LNCaP clone FGC (cell line): ENCODE data around the gene MATN1.
"Not testable (repeated sequence)": the region's sequence is repeated elsewhere in the genome, so short reads cannot be mapped to it uniquely, and the experiment has no call there.

Experiments
- DNase-seq: peaks from one replicate; pipeline ENCODE4 v3.0.0-alpha.2; 2011; ENCODE audit warnings: low read depth
- H3K4me3 ChIP-seq: 2 replicates; pipeline ENCODE4 v1.5.1; 2011; ENCODE audit warnings: mild to moderate bottlenecking, low read depth, low read length, control low read depth
- TF ChIP-seq, protein P1 (sequence below): IDR thresholded peaks from 2 replicates; pipeline ENCODE4 v1.5.1; 2012; ENCODE audit warnings: mild to moderate bottlenecking; ENCODE audit not compliant: control insufficient read depth, insufficient read depth; ENCODE audit errors: extremely low read depth

The MATN1 gene, protein sequence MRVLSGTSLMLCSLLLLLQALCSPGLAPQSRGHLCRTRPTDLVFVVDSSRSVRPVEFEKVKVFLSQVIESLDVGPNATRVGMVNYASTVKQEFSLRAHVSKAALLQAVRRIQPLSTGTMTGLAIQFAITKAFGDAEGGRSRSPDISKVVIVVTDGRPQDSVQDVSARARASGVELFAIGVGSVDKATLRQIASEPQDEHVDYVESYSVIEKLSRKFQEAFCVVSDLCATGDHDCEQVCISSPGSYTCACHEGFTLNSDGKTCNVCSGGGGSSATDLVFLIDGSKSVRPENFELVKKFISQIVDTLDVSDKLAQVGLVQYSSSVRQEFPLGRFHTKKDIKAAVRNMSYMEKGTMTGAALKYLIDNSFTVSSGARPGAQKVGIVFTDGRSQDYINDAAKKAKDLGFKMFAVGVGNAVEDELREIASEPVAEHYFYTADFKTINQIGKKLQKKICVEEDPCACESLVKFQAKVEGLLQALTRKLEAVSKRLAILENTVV

DNA sequence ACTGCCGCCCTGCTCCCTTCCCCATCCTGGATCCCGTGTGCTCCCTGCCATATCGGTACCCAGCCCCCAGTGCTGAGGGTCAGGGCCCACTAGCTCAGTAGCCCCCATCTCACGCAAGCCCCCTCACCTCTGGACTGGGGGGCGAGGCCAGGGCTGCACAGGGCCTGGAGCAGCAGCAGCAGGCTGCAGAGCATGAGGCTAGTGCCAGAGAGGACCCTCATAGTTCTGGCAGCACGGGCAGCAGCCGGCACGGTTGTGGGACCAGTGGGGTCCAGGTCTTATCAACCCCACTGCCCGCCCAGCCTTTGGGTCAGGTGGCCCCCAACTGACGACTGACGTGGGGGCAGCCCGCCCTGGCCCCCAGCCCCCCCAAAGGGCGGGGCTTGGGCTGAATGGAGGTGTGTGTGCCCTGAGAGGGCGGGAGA is at the start of gene MATN1:
MATN1 (minus strand) TSS at position 255 of the 425 bp plus-strand sequence; CDS start at position 221, 34 bp downstream.
- TF ChIP-seq, protein P1, sequence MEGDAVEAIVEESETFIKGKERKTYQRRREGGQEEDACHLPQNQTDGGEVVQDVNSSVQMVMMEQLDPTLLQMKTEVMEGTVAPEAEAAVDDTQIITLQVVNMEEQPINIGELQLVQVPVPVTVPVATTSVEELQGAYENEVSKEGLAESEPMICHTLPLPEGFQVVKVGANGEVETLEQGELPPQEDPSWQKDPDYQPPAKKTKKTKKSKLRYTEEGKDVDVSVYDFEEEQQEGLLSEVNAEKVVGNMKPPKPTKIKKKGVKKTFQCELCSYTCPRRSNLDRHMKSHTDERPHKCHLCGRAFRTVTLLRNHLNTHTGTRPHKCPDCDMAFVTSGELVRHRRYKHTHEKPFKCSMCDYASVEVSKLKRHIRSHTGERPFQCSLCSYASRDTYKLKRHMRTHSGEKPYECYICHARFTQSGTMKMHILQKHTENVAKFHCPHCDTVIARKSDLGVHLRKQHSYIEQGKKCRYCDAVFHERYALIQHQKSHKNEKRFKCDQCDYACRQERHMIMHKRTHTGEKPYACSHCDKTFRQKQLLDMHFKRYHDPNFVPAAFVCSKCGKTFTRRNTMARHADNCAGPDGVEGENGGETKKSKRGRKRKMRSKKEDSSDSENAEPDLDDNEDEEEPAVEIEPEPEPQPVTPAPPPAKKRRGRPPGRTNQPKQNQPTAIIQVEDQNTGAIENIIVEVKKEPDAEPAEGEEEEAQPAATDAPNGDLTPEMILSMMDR: no peak
- no peak for DNase-seq
- no peak within 1 kb of the TSS for H3K4me3 ChIP-seq

DNA sequence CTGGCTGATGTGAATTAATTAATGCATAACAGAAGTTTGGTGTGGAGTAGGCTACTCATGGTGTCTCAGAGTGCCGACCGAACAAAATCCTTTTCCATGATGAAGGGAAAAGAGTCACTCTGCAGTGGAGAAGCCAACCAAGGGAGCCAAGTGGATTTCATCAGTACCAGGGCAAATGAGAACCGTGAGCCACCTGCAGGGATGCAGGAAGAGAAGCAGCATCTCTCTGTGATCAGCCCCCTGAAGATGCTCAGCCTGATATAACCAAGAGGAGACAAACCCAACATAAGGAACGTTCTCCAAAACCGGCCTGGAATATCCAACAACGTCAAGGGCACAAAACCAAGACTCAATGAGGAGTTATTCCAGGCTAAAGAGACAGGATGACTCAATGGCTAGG is 47.6 kb upstream of the MATN1 start:
- TF ChIP-seq, protein P1: no peak
- no peak overlapping the region for H3K4me3 ChIP-seq
- DNase-seq: no peak

DNA sequence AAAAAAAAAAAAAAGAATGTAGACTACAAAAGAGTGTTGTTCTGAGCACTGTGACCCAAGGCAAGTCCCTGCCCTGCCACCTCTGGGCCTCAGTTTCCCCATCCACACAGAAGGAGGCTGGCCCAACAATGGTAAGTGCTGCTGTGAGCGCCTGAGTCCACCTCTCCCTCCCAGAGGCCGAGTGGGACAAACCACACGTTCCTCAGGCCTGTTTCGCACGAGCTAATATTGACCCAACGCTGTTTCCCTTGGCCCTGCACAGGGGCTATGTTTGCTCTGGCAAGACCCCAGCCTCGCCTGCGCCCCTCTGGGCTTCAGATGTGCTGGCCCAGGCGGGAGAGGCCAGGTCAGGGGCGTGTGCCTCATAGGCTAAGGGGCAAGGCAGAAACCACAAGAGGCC is 46.8 kb upstream of the MATN1 start:
- H3K4me3 ChIP-seq: no peak overlapping the region
- TF ChIP-seq, protein P1: no peak
- no peak for DNase-seq

DNA sequence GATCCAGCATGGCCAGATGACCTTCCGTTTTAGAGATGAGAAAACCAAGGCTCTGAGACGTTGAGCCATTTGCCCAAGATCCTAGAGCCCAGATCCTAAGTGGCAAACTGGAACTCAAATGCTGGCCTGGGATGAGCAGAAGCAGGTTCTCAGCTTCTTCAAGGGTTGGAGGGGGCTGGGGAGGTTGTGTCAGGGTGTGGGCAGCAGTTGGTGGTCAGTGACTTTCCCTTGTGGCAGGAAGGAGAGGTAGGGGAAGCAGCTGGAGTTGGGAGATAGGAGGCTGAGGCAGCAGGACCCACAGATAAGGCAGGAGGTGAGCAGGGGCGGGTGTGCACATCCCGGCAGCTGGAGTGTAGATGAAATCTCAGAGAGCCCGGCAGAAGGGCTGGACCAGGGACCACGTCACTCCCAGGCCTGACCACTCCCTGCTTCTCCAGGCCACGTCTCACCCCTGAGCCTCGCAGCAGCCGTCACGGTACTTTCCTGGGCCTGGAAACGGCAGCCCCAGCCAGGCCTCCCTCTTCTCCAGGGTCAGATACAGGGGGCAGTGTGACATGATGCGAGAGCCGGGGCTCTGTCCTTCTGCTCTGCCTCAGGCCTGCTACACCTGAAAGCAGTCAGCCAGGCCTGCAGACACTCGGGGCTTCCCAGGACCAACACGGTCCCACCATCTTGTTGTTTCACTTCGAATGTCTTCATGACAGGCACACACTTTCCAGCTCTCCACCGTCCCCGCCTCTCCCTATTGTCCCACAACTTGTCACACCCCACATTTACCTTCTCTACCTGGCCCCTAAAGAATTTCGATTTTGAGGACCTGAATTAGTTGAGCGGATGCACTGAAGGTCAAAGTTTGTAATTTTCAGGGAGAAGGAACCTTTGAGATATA is 45.7 kb upstream of the MATN1 start:
- H3K4me3 ChIP-seq: no peak overlapping the region
- DNase-seq: no peak
- TF ChIP-seq, protein P1: no peak

DNA sequence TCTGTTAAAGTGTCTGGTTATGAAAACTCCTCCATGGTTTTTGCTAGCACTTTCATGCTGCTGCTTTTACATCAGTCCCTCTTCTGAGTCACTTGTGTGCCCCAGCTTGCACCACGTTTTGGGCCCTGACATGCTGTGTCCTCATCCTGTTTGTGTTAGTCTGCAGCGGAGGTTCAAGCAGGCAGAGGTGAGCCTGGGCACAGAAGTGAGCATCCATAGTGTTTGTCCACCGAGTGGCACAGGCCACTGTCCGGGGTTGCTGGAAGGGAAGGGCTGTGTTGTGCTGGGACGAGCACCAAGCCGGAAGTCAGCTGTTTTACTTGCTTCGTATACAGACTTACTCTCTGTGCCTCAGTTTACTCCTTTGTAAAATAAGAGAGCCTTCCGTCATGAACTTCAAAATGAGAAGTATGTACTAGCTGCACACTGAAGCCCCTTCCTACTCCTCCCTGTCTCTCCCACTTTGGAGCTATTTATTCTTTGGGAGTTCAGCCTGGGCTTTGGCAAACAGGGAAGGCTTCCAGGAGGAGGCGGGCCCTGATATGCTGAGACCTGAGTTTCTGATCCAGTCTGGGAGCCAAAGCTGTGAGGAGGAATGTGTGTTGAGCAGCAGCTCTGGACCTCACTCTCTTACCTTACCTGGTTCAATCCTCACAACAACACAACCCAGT is 44.9 kb upstream of the MATN1 start:
- TF ChIP-seq, protein P1: no peak

DNA sequence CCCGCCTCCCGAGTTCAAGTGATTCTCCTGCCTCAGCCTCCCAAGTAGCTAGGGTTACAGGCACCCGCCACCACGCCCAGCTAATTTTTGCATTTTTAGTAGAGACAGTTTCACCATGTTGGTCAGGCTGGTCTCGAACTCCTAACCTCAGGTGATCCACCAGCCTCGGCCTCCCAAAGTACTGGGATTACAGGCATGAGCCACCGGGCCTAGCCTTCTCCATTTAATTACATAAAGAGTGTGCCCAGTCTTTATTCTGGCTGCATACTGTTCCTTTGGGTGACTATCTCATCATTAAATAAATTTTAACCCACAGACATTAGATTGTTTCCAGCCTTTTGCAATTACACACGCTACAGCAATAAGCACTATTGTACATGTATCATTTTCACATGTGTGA is 43.6 kb upstream of the MATN1 start:
- DNase-seq, H3K4me3 ChIP-seq: not testable (repeated sequence)

More for the DNA sequence above, 44.9 kb upstream of the MATN1 start:
- no peak for DNase-seq
- H3K4me3 ChIP-seq: no peak overlapping the region
